Stimulated activated CD4-positive, alpha-beta T cell treated with anti-CD3 and anti-CD28 coated beads, Interleukin-1b, Interleukin-23, amount 100 ng/mL, for 4 hours (primary cell): ENCODE results near the gene SLC17A9.
"Not testable (repeated sequence)": the region's sequence is repeated elsewhere in the genome, so short reads cannot be mapped to it uniquely, and the experiment has no call there.

ENCODE experiments used
- DNase-seq, 2 donors: peaks; one replicate each; pipeline ENCODE4 v3.0.0-alpha.2; 2020; ENCODE audit warnings: low read depth in 2 of 2

SLC17A9 gene

DNA sequence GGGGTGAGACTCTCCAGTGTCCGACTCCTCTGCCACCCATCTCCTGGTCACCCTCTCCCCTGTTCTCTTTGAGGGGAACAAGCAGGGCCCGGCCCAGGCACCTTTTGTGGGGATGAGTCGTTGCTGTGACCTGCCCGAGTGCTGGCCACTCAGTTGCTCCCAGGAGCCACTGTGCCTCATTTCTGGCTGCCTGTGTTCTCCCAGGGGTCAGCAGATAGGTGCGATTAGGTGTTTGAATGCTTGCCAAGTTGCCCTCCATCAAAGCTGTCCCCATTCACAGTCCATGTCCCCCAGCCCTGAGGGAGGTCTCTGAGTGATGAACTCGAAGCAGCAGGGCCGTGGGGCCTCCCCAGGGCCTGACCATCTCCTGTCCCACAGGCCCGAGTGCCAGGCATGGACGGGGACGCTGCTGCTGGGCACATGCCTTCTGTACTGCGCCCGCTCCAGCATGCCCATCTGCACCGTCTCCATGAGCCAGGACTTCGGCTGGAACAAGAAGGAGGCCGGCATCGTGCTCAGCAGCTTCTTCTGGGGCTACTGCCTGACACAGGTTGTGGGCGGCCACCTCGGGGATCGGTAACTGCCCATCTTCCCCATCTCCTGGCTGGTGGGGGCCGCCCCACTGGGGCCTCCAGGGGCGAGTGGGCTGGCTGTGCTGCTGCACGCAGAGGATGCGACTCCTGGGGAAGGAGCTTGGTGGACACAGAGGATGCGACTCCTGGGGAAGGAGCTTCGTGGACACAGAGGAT lies 4.1 kb downstream of the SLC17A9 start:
- DNase-seq: no peak

DNA sequence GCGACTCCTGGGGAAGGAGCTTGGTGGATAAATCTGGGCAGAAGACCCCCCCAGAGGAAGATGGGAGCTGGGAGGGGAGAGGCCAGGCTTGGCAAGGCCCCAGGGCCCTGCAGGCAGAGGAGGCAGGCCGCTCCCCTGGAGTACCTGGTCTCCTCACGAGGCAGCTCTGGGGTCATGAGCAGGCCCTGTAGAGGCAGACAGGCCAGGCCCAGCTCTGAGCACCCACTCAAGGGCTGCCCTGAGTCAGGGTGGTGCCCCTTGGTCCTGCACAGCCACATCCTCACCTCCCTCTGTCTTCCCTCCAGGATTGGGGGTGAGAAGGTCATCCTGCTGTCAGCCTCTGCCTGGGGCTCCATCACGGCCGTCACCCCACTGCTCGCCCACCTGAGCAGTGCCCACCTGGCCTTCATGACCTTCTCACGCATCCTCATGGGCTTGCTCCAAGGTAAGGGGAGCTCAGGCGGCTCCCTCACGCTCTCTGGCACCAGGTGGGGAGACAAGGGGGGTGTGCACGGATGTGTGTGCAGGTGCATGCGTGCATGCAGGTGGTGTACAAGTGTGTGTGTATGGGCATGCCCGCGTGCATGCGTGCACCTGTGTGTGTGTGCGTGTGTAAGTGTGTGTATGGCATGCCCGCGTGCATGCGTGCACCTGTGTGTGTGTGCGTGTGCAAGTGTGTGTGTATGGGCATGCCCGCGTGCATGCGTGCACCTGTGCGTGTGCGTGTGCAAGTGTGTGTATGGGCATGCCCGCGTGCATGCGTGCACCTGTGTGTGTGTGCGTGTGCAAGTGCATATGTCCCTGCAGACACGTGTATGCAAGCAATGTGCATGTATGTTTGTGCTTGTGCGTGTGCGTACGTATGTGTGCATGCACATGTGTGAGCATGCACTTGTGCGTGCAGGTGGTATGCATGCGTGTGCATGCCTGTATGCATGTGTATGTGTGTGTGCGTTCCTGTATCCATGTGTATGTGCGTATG lies 4.9 kb downstream of the SLC17A9 start:
- no peak for DNase-seq

DNA sequence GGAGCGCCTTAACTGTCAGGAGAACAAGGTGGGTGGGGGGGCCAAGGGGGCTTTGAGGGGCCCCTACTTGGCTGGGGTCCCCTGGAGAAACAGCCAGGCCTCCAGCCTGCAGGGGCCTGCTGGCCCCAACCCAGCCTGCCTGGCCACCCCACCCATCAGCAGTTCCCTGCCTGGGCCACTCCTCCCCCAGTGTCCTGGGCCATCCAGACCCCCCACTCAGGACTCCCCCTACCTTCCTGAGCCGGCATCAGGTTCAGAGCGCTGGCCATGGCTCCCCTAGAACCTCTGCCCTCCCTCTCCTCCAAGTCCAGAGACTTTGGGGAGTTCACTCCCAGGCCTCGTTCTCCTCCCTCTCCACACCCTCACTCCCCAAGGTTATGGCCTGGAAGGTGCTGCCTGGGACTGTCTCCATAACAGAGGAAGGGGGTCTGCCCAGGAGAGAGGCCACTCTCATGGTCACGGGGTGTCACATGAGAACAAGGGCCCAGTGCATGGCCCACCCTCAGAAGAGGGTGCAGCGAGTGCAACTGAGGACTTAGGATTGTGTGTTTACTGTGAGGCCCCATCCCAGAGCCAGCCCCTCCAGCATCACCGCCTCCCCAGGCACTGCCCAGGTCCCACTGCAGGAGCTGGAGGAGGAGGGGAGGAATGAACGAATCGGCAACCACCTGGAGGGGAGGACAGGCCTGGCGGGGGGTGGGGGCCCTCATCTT lies 6.0 kb downstream of the SLC17A9 start:
- no peak for DNase-seq

DNA sequence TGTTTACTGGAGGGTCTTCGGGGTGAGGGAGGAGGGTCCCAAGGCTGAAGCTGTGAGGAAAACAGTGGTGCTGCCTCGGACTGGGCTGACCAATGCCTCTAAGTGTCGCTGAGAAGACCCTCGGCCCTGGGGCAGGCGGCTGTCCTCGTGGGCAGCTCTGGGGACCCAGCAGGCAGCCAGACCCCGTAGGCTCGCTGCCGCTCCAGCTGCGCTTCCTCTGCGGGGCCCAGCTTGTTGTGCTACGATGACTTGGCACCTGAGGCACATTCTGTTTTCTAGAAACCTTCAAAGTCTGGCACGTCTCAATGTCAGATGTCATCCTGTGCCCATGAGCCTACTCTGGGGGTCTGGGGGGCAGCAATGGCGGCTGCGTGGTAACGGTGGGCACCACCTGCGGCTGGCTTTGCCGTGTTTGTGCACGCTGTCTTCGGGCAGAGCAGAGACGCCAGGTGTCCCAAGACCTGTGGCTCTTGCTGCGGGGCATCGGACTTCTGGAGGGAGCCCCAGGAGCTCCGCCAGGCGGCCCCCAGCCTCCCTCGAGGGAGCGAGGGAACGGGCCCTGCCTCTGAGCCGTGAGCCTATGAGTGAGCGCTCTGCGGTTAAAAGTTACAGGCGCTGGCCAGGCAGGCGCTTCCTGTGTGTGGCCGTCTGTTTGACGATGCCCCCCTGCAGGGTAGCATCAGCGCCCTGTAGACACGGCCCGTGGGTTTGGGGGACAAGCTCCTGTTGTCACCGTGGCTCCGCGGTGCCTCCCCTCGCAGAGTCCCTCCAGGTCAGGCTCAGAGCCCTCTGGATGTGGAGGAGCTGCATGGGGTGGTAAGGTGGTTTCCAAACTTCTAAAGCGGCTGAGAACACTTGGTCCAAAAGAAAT lies 6.8 kb downstream of the SLC17A9 start:
- no peak for DNase-seq

DNA sequence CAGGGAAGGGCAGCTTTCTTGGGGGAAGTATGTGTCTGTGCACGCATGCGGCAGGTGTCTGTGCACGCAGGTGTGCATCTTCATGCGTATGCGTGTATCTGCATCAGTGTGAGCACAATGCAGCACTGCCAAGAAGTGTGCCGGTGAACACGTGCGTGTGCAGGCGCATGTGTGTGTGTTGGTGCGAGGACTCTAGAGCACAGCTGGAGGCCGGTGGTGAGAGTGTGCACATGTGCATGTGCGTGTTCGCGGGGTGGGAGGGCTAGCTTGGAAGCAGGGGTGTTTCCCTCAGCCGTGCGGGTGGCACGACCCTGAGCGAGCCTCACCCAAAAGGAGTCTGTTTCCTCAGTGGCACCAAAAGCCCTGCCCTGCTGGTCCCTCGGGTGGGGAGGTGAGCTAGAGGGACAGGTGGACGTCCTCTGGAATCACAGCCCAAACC lies 7.5 kb downstream of the SLC17A9 start:
- no peak for DNase-seq

DNA sequence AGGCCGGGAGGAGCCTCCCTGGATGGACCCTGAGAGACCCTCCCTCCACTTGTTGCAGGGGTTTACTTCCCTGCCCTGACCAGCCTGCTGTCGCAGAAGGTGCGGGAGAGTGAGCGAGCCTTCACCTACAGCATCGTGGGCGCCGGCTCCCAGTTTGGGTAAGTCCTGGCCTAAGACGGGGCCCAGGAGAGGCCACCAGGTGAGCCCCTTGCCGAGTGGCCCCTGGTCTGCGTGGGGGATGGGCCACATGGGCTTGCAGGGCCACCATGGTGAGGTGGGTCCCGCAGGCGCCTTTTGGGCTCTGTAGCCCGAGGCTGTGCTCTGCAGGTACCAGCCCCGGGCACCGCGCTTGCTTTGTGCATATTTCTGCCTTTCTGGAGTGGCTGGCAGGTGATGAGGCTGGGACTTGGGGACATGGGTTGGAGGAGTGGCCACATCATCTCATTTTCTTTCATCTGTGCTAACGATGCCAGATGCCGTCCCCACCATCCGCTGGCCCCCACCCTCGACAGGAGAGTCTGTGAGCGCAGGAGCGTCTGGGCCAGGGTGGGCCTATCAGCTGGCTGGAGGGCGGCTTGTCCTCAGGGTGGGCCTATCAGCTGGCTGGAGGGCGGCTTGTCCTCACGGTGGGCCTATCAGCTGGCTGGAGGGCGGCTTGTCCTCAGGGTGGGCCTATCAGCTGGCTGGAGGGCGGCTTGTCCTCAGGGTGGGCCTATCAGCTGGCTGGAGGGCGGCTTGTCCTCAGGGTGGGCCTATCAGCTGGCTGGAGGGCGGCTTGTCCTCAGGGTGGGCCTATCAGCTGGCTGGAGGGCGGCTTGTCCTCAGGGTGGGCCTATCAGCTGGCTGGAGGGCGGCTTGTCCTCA lies 8.2 kb downstream of the SLC17A9 start:
- DNase-seq: not testable (repeated sequence)

DNA sequence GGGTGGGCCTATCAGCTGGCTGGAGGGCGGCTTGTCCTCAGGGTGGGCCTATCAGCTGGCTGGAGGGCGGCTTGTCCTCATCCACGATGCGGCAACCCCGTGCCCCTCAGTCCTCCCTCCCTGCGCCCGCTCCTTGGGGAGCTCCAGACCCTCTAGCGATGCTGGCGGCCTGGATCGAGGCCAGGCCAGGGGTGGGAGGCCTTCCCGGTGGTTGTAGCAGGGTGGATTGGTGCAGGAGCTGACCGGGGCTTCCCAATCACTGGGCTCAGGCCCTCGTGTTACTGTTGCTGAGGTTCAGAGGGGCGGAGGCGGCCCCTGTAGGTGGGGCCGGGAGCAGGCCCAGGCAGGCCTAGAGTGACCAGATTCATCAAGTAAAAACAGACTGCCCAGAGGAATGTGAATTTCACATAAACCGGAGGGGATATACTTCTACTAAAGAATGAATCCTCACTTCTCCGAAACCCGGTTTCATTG lies 8.8 kb downstream of the SLC17A9 start:
- DNase-seq: no peak

DNA sequence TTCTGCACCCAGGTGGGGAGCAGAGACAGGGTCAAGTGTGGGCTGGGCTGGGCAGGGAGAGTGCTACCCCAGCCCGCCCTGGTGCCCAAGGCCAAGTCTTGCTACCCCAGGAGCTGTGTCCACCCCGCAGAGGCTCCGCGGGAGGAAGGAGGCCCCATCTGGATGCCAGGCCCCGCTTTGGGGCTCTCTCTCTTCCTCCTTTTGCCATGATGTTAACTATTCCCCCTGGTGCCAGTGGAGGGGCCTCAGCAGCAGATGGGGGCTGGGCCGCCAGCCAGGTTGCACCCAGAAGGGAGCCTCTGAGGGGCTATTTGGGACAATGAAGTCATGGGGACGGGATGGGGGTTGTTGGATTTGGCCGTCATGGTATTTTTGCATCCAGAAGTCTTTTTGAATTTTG lies 9.3 kb downstream of the SLC17A9 start:
- no peak for DNase-seq

DNA sequence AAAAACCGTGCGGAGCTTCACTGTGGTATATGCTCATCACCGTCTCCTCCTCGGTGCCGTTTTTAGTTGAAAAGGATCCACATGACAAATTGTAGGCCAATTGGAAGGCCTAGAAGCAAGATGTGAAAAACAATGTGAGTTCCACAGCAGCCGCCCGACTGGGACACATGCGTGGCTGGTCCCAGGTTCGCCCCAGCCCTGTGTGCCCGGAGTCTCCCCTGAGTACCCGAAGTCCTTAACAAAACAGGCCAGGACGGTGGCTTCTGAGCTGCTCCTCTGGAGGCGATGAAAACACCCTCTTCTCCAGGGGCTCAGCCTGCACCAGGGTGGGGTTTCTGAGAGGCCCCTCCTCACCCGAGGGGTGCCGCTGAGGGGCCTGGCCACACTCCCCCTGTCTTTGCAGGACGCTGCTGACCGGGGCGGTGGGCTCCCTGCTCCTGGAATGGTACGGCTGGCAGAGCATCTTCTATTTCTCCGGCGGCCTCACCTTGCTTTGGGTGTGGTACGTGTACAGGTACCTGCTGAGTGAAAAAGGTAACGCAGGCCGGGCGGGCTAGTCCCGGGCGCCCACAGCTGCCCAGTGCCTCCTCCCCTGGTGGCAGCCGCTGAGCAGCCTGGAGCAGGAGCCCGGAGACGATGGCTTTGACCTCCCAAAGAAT lies 9.8 kb downstream of the SLC17A9 start:
- DNase-seq: no peak

DNA sequence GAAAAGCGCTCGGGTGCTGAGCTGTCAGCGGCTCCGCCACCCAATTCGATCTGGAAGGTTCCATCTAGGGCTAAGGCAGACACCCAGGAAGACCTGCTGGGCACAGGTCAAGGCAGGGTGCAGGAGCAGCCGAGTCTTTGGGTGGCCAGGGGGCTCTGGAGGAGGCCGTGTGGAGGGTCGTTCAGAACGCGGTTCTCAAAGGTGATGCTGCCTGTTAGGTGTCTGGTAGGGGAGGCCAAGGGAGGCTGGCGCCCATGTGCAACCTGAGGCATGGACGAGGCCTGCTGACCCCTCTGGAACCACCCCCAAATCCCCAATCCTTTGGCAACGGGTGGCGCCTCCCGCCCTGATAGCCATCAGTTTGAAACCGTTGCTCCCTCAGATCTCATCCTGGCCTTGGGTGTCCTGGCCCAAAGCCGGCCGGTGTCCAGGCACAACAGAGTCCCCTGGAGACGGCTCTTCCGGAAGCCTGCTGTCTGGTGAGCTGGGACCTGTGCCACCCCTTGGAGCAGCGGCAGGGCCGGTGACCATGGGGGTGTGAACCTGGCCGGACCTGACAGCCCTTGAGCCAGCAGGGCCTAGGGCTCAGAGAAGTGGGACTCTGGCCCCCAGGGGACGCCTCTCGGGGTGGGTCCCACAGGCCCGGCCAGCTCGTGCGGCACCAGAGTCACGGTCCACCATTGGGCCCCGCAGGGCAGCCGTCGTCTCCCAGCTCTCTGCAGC lies 10.5 kb downstream of the SLC17A9 start:
- DNase-seq: no peak

DNA sequence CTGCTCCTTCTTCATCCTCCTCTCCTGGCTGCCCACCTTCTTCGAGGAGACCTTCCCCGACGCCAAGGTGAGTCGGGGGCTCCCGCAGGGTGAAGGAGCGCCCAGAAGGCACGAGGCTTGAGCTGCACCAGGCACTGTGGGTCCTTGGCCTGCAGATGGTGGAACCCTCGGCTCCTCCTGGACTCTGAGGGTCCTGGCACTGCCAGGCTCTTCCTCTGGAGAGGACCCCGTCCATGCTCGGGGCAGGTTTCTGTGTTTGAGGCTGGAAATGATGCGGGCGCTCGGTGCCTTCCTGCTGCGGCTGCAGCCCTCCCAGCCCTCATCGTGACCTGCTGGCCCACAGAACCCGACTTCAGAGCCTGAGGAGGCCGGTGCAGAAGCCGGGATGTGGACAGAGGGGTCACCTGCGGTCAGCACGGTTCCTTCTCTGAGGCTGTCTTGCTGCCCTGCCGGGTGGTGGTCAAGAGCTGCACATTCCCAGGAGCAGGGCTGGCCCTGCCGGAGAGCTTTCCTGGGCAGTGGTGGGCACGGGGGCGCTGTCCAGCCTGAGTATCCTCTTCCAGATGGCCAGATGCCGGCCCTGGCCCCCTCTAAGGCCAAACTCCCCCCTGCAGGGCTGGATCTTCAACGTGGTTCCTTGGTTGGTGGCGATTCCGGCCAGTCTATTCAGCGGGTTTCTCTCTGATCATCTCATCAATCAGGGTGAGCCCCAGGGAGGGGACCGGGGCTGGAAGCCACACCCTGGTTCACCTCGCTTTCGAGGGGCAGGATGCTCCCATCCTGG lies 11.3 kb downstream of the SLC17A9 start:
- DNase-seq: no peak

DNA sequence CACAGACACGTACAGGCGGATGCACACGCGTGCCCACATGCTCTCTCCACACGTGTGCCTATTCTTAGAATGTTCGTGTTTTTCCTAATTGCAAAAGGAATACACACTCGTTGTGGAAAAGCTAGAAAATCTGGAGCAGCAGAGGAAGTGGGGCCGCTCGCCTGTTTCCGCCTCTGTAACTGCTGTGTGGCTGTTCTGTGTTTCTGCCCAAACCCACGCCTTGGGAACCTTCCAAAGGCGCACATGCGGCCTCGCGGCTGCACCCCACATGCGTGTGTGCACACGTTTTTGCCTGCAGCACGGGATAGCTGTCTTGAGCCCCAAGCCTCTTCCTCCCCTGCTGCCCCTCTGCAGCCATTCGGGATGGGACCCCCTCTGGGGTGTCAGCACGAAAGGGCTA lies 12.2 kb downstream of the SLC17A9 start:
- DNase-seq: no peak

DNA sequence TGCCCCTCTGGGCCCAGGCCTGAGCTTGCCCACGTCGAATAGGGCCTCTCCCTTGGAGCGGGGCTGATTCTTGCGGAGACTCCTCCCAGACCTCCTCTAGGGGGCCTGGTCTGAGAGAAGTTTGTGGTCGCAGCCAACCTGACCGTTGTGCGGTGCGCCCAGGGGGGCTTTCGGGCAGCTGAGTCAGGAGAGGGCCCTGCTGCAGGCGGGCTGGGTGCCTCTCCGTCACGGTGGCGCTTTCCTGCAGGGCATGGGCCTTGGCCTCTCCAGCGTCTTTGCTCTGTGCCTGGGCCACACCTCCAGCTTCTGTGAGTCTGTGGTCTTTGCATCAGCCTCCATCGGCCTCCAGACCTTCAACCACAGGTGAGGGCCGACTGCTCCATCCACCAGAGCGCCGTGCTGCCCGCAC lies 12.9 kb downstream of the SLC17A9 start:
- DNase-seq: no peak

DNA sequence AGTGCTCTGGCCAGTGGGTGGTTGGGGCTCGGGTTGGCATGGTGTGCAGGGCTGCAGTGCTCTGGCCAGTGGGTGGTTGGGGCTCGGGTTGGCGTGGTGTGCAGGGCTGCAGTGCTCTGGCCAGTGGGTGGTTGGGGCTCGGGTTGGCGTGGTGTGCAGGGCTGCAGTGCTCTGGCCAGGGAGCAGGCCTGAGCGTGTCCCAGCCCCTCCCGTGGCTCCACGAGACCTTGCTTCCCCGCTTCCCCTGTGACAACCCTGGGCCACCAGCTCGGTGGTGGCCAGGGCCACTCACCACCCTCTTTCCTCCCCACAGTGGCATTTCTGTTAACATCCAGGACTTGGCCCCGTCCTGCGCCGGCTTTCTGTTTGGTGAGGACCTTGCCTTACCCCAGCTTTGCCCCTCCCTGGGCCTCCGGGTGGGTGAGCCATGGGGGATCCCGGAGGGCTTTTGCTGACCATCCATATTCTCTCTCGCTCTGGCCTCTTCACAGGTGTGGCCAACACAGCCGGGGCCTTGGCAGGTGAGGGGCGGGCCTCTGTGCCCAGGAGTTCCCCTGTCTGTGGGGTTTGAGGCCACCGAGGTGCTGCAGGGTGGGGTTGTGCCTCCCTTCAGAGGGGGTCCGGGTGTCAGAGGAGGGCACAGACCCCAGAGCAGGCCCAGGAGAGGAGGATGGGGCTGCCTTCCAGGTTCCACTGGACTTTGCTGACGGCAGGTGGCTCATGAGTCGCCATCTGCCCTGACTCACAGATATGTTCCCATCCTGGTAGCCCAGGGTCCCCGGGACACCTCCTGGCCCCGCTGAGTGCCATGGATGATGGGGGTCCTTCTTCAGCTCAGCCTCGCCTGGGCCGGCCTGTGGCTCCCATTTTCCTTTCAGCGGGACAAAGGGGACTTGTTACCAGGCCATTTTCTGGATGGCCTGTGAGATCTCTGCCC lies 14.0 kb downstream of the SLC17A9 start:
- no peak for DNase-seq

DNA sequence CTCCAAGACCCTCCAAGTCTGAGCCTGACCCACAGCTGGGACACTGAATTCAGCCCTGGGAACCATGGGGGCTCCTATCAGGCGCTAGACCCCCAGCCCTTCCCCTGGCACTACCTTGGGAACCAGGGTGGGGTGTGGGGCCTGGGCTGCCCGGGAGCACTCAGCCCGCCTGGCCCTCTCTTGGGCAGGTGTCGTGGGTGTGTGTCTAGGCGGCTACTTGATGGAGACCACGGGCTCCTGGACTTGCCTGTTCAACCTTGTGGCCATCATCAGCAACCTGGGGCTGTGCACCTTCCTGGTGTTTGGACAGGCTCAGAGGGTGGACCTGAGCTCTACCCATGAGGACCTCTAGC lies 14.6 kb downstream of the SLC17A9 start:
- DNase-seq: no peak

DNA sequence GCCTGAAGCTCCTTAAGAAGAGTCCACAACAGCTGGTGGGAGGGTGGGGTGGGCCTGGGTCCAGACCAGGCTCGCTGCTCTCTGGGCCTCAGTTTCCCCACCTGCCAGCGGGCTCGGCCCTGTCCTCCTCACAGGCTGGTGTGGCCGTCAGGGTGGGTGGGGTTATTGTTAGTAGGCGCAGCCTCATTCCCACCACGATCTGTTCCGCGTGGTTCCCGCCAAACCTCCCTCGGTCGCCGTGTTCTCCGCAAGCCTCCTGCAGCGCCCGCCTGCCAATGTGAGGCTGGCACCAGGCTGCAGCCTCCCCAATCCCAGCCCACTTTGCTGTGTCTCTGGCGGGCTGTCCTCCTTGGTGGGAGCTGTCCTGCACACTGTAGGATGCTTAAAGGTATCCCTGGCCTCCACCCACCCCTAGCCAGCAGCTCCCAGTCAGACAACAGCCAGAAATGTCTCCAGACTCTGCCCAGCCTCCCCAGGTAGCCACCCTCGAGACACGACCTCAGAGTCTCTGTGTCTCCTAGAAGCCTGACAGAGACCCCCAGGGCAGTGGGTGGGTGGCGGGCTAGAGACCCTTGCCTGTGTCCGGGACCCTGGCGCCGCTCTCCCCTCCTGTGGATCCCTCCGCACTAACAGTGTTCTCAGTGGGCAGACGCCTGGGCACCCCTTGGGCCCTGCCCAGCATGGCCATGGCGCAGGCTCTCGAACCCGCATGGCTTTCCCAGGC lies 15.3 kb downstream of the SLC17A9 start:
- no peak for DNase-seq
